ENCODE data around the gene ESYT1. TPM values are rescaled to one million over a fixed set of nuclear protein-coding genes. Genes with fewer than 3 reads are reported as not detected.

ESYT1 gene
- total and polyA plus RNA-seq, 4 experiments from 2014 or later, result 249 to 690 (median 326) TPM

- CTCF ChIA-PET (ENCODE audit: partially characterized antibody), result interaction anchor here (1.0 to 2.3 kb wide), 6 partner anchors 8 to 21 kb away, joined by 3 to 12 read pairs (median 4); partner anchors contain the start of genes ESYT1 and MYL6B
- Histone ChIP-seq H3K36me3 (ENCODE audit: insufficient read depth, low read length) (peaks cover 56% of the 10 kb centered on the region), H3K27me3 (ENCODE audit: insufficient read depth, low read length) (no peaks in the 10 kb centered on the region), H3K4me1 (ENCODE audit: insufficient read depth, low read length) (peaks cover 39% of the 10 kb centered on the region), H3K9me3 (ENCODE audit: control insufficient read depth in 1 of 2, low read length in 2 of 2) (no peaks in the 10 kb centered on the region), H3K27ac (ENCODE audit: low read depth, low read length) (no peak overlapping the region), H3K4me3 (ENCODE audit: low read length in 2 of 2) (no peak overlapping the region)
- Mint-ChIP-seq H3K27ac (peak overlapping the region; percentile 51 to 90 (median 83)), H3K36me3 (peaks cover 54 to 60% of the 10 kb centered on the region in 2 donors), H3K9me3 (no peaks in the 10 kb centered on the region), H3K4me1 (peaks cover 24 to 53% (median 37%) of the 10 kb centered on the region in 4 donors), H3K4me3 (peak overlapping the region in 1 of 8 donors; percentile 10), H3K27me3 (no peaks in the 10 kb centered on the region)
- intact Hi-C loops (cut with micrococcal nuclease), result no loop called here
- no peak for DNase-seq
- POLR2A ChIA-PET (ENCODE audit: partially characterized antibody), result interaction anchor here (4.0 kb wide), 1 partner anchor 26 kb away, joined by 16 read pairs; the partner anchor contains the start of gene ZC3H10
These were observed 15.8 kb downstream of the ESYT1 start for GRCh38 chr12:56143870-56144269.

- Mint-ChIP-seq H3K27me3 (no peaks in the 10 kb centered on the region), H3K4me3 (no peak overlapping the region), H3K4me1 (peaks cover 22 to 47% (median 35%) of the 10 kb centered on the region in 4 donors), H3K9me3 (no peaks in the 10 kb centered on the region), H3K27ac (peak overlapping the region in 4 of 7 donors; percentile 18 to 66 (median 56)), H3K36me3 (peaks cover 47 to 48% of the 10 kb centered on the region in 2 donors)
- H3K27me3 ChIP-seq (ENCODE audit: insufficient read depth, low read length), result no peaks in the 10 kb centered on the region
- no peak for DNase-seq
- peaks cover 25% of the 10 kb centered on the region for H3K4me1 ChIP-seq (ENCODE audit: insufficient read depth, low read length)
- ChIA-PET POLR2A (ENCODE audit: partially characterized antibody) (interaction anchor here (0.6 to 1.1 kb wide), 2 partner anchors 44 to 564 kb away, joined by 3 to 4 read pairs; partner anchors contain the start of gene SMARCC2), CTCF (ENCODE audit: partially characterized antibody) (interaction anchor here (0.8 to 2.0 kb wide), 3 partner anchors 17 to 46 kb away, joined by 3 to 5 read pairs (median 4); partner anchors contain the start of gene ESYT1)
- intact Hi-C loops (cut with micrococcal nuclease), result no loop called here
- peaks cover 45% of the 10 kb centered on the region for H3K36me3 ChIP-seq (ENCODE audit: insufficient read depth, low read length)
- H3K4me3 ChIP-seq (ENCODE audit: low read length in 2 of 2), result no peak overlapping the region
- H3K9me3 ChIP-seq (ENCODE audit: control insufficient read depth in 1 of 2, low read length in 2 of 2), result no peaks in the 10 kb centered on the region
- no peak overlapping the region for H3K27ac ChIP-seq (ENCODE audit: low read depth, low read length)
These were observed 17.1 kb downstream of the ESYT1 start for GRCh38 chr12:56145217-56145616.

GRCh38 chr12:56146492-56147460, 18.7 kb downstream of the ESYT1 start:
- Histone ChIP-seq H3K4me1 (ENCODE audit: insufficient read depth, low read length) (peaks cover 35% of the 10 kb centered on the region), H3K27me3 (ENCODE audit: insufficient read depth, low read length) (no peaks in the 10 kb centered on the region), H3K27ac (ENCODE audit: low read depth, low read length) (no peak overlapping the region), H3K36me3 (ENCODE audit: insufficient read depth, low read length) (peaks cover 36% of the 10 kb centered on the region), H3K4me3 (ENCODE audit: low read length in 2 of 2) (no peak overlapping the region), H3K9me3 (ENCODE audit: control insufficient read depth in 1 of 2, low read length in 2 of 2) (no peaks in the 10 kb centered on the region)
- Mint-ChIP-seq H3K4me1 (peaks cover 26 to 51% (median 39%) of the 10 kb centered on the region in 4 donors), H3K36me3 (peaks cover 36% of the 10 kb centered on the region in 2 donors), H3K4me3 (no peak overlapping the region), H3K27ac (peak overlapping the region in 4 of 7 donors; percentile 16 to 47 (median 41)), H3K9me3 (no peaks in the 10 kb centered on the region), H3K27me3 (no peaks in the 10 kb centered on the region)
- intact Hi-C loops (cut with micrococcal nuclease), result no loop called here
- POLR2A ChIA-PET (ENCODE audit: partially characterized antibody), result interaction anchor here (0.7 to 1.0 kb wide), 2 partner anchors 30 to 41 kb away, joined by 4 to 5 read pairs; no protein-coding TSS in a partner anchor
- no peak for DNase-seq
- CTCF ChIA-PET (ENCODE audit: partially characterized antibody), result interaction anchor here (0.7 kb wide), 1 partner anchor 43 kb away, joined by 3 read pairs; no protein-coding TSS in a partner anchor

DNA sequence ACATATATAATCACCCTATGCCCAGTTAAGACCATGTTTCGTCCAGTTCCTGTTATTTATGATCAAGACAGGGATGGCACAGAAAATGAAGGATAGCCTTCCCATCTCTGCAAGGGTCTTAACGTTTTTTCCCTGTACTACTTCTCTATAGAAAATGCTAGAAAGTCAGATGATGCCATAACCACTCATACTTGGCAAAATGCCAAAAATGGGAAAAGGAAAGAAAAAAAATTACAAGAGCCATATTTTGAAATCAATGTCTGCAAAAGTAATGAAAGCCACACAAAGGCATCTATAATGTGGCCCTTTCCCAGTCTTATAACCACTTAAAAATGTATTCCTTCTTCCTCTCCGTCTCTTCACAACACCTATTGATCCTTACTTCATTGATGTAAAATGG, 22.5 kb downstream of the ESYT1 start:
- POLR2A ChIA-PET (ENCODE audit: partially characterized antibody), result interaction anchor here (1.2 to 2.1 kb wide), 3 partner anchors 25 to 71 kb away, joined by 3 to 12 read pairs (median 5); partner anchors contain the start of genes PA2G4 and RNF41
- Histone ChIP-seq H3K36me3 (ENCODE audit: insufficient read depth, low read length) (no peaks in the 10 kb centered on the region), H3K4me1 (ENCODE audit: insufficient read depth, low read length) (peaks cover 27% of the 10 kb centered on the region), H3K4me3 (ENCODE audit: low read length in 2 of 2) (no peak overlapping the region), H3K27me3 (ENCODE audit: insufficient read depth, low read length) (no peaks in the 10 kb centered on the region), H3K9me3 (ENCODE audit: control insufficient read depth in 1 of 2, low read length in 2 of 2) (no peaks in the 10 kb centered on the region), H3K27ac (ENCODE audit: low read depth, low read length) (no peak overlapping the region)
- Mint-ChIP-seq H3K4me1 (peaks cover 17 to 48% (median 28%) of the 10 kb centered on the region in 4 donors), H3K4me3 (peak overlapping the region in 7 of 8 donors; percentile 33 to 67 (median 53)), H3K9me3 (no peaks in the 10 kb centered on the region), H3K27me3 (no peaks in the 10 kb centered on the region), H3K36me3 (peaks cover 0 to 1% of the 10 kb centered on the region in 2 donors), H3K27ac (peak overlapping the region; percentile 50 to 99 (median 95))
- CTCF ChIA-PET (ENCODE audit: partially characterized antibody), result interaction anchor here (1.4 to 2.9 kb wide), 7 partner anchors 8 to 104 kb away, joined by 4 to 22 read pairs (median 7); partner anchors contain the start of genes ESYT1 and ZC3H10
- intact Hi-C loops (cut with micrococcal nuclease), result no loop called here
- no peak for DNase-seq

DNA sequence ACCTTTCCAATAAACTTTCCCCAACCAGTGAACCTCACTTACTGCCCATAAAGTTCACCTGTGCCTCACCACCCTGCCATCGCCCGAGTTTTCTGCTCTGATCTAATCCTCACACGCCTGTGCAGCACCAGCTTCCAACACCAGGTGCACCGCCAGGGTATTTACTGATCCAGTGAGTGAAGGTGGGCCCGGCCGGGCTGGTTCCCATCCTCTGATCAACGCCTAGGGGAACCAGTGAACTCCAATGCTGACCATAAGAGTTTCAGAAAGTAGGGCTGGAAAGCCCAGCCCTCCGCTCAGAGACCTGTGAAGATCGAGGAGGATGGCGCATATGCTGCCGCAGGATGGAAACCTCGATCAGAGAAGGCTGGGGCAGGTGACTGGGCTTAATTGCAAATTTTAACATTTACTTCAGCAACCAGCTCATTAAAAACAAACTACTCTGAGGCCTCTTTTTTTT, 23.6 kb downstream of the ESYT1 start:
- POLR2A ChIA-PET (ENCODE audit: partially characterized antibody), result interaction anchor here (0.6 to 2.1 kb wide), 19 partner anchors 18 to 321 kb away, joined by 3 to 24 read pairs (median 4); partner anchors contain the start of genes CNPY2, PA2G4, RNF41 and RPL41
- peaks cover 15 to 47% (median 27%) of the 10 kb centered on the region in 4 donors for H3K4me1 Mint-ChIP-seq

GRCh38 chr12:56152132-56152755, 24.2 kb downstream of the ESYT1 start, which contains the start of gene MYL6B:
TSS of gene MYL6B (plus strand) at chr12:56152587. CDS start at chr12:56153919, 1,332 bp downstream.
- Histone ChIP-seq H3K4me3 (ENCODE audit: low read length in 2 of 2) (peak within 1 kb of the TSS; percentile 66 to 91), H3K9me3 (ENCODE audit: control insufficient read depth in 1 of 2, low read length in 2 of 2) (no peaks in the 10 kb centered on the region), H3K4me1 (ENCODE audit: insufficient read depth, low read length) (peaks cover 33% of the 10 kb centered on the region), H3K27me3 (ENCODE audit: insufficient read depth, low read length) (no peaks in the 10 kb centered on the region), H3K27ac (ENCODE audit: low read depth, low read length) (peak within 1 kb of the TSS; percentile 84), H3K36me3 (ENCODE audit: insufficient read depth, low read length) (no peaks in the 10 kb centered on the region)
- POLR2A ChIA-PET (ENCODE audit: partially characterized antibody), result interaction anchor here (0.6 to 2.1 kb wide), 19 partner anchors 17 to 322 kb away, joined by 3 to 24 read pairs (median 4); partner anchors contain the start of genes CNPY2, PA2G4, RNF41 and RPL41
- CTCF ChIA-PET (ENCODE audit: partially characterized antibody), result interaction anchor here (0.8 to 2.9 kb wide), 14 partner anchors 9 to 105 kb away, joined by 3 to 22 read pairs (median 4); partner anchors contain the start of genes ESYT1, RNF41, SMARCC2 and ZC3H10
- Mint-ChIP-seq H3K4me1 (peaks cover 13 to 46% (median 26%) of the 10 kb centered on the region in 4 donors), H3K27ac (peak within 1 kb of the TSS; percentile 93 to 99 (median 97)), H3K4me3 (peak within 1 kb of the TSS; percentile 91 to 96 (median 94)), H3K36me3 (peaks cover 0 to under 1% of the 10 kb centered on the region in 2 donors), H3K27me3 (no peaks in the 10 kb centered on the region), H3K9me3 (no peaks in the 10 kb centered on the region)
- intact Hi-C loops (cut with micrococcal nuclease), result loop anchor here (1.0 kb wide), 4 partner anchors 23 to 323 kb away; partner anchors contain the start of genes DNAJC14, PA2G4 and ZC3H10
- peak; percentile 87 to 94 (median 88) for DNase-seq

More for the DNA sequence above, 23.6 kb downstream of the ESYT1 start:
- Histone ChIP-seq H3K9me3 (ENCODE audit: control insufficient read depth in 1 of 2, low read length in 2 of 2) (no peaks in the 10 kb centered on the region), H3K27ac (ENCODE audit: low read depth, low read length) (peak overlapping the region; percentile 84), H3K4me3 (ENCODE audit: low read length in 2 of 2) (peak overlapping the region; percentile 66 to 91), H3K36me3 (ENCODE audit: insufficient read depth, low read length) (no peaks in the 10 kb centered on the region), H3K4me1 (ENCODE audit: insufficient read depth, low read length) (peaks cover 27% of the 10 kb centered on the region), H3K27me3 (ENCODE audit: insufficient read depth, low read length) (no peaks in the 10 kb centered on the region)
- H3K4me3 Mint-ChIP-seq, result peak overlapping the region; percentile 91 to 96 (median 94)
- CTCF ChIA-PET (ENCODE audit: partially characterized antibody), result interaction anchor here (0.8 to 2.9 kb wide), 14 partner anchors 9 to 105 kb away, joined by 3 to 22 read pairs (median 4); partner anchors contain the start of genes ESYT1, RNF41, SMARCC2 and ZC3H10
- H3K27me3 Mint-ChIP-seq, result no peaks in the 10 kb centered on the region
- DNase-seq, result peak; percentile 63 to 80 (median 67)
- H3K27ac Mint-ChIP-seq, result peak overlapping the region; percentile 93 to 99 (median 97)
- H3K36me3 Mint-ChIP-seq, result no peaks in the 10 kb centered on the region
- H3K9me3 Mint-ChIP-seq, result no peaks in the 10 kb centered on the region
- intact Hi-C loops (cut with micrococcal nuclease), result loop anchor here (1.0 kb wide), 4 partner anchors 22 to 322 kb away; partner anchors contain the start of genes DNAJC14, PA2G4 and ZC3H10
